Uterus (tissue), 4 donors: ENCODE results near the gene PML. TPM values are rescaled to one million over a fixed set of nuclear protein-coding genes. Genes with fewer than 3 reads are reported as not detected.
A peak's percentile ranks its signal among the peaks of the same experiment; 100 is the strongest.
"Not testable (repeated sequence)": the region's sequence is repeated elsewhere in the genome, so short reads cannot be mapped to it uniquely, and the experiment has no call there.

Source experiments
- DNase-seq, 2 donors: peaks; one replicate each; pipeline ENCODE4 v3.0.0-alpha.2; 2019 to 2020
- H3K27ac ChIP-seq, 2 donors: fragments of 200-600 bp; sonication (generic); 1 replicate in 1 of 2; 2 replicates in 1 of 2; pipeline ENCODE4 v1.5.1; 2016 to 2018
- H3K27me3 ChIP-seq, 2 donors: fragments of 200-600 bp; sonication (generic); one replicate each; pipeline ENCODE4 v1.5.1; 2018 to 2019; ENCODE audit warnings: control low read depth in 1 of 2
- H3K36me3 ChIP-seq, 2 donors: fragments of 200-600 bp; sonication (generic); one replicate each; pipeline ENCODE4 v1.5.1; 2019; ENCODE audit warnings: control low read depth in 1 of 2
- H3K4me1 ChIP-seq, 2 donors: fragments of 200-600 bp; sonication (generic); one replicate each; pipeline ENCODE4 v1.5.1; 2018 to 2019; ENCODE audit warnings: control low read depth in 1 of 2
- H3K4me3 ChIP-seq, 2 donors: fragments of 200-600 bp; sonication (generic); 1 replicate in 1 of 2; 2 replicates in 1 of 2; pipeline ENCODE4 v1.5.1; 2018 to 2019; ENCODE audit warnings: mild to moderate bottlenecking in 1 of 2
- H3K9me3 ChIP-seq, 2 donors: fragments of 200-600 bp; sonication (generic); one replicate each; pipeline ENCODE4 v1.5.1; 2019; ENCODE audit warnings: control low read depth in 1 of 2
- CTCF ChIP-seq, 4 experiments: fragments of 200-600 bp in 2 of 4; fragments of 450-650 bp in 2 of 4; sonication (generic) in 2 of 4; IDR thresholded peaks; one replicate each; pipeline ENCODE4 v1.5.1; 2016 to 2019; ENCODE audit warnings: antibody characterized with exemption in 4 of 4, mild to moderate bottlenecking in 2 of 4, moderate library complexity in 1 of 4
- POLR2A ChIP-seq, 2 donors: fragments of 450-650 bp; IDR thresholded peaks; one replicate each; pipeline ENCODE4 v1.6.1; 2016; ENCODE audit warnings: antibody characterized with exemption in 2 of 2, mild to moderate bottlenecking in 1 of 2, moderate library complexity in 1 of 2
- intact Hi-C: fragments of 100-400 bp; cut with DNase I; formaldehyde crosslinking; loops from one replicate; pipeline ENCODE4 v1.15.1; 2023; ENCODE audit warnings: low total_unique reads
- total RNA-seq, 4 donors: library from RNA; depleted of rRNA in 3 of 4; stranded (reverse); fragments of >200 nt in 3 of 4; gene quantifications; one replicate each; pipeline versions ENCODE4 v1.1.0 to v1.2.4, GENCODE V29; 2014 to 2023
- donor health status: DM: yes; HTN: yes; CAD: no.

The PML gene
- total RNA-seq, 4 donors from 2014 or later = 39.0 to 118 (median 78.3) TPM

GRCh38 chr15:74053941-74054529 is 59.5 kb downstream of the PML start:
- intact Hi-C loops = no loop called here
- peaks cover 0 to 28% of the 10 kb centered on the region in 2 donors for H3K4me1 ChIP-seq
- H3K9me3 ChIP-seq = no peaks in the 10 kb centered on the region
- H3K4me3 ChIP-seq = no peak overlapping the region
- H3K27ac ChIP-seq = peak overlapping the region; percentile 28 to 56
- H3K27me3 ChIP-seq = no peaks in the 10 kb centered on the region
- TF ChIP-seq POLR2A (IDR thresholded peaks at IDR 0.05) (no peak), CTCF (IDR thresholded peaks at IDR 0.05) (peak; percentile 46 to 76 (median 58))
- no peaks in the 10 kb centered on the region for H3K36me3 ChIP-seq
- peak; percentile 86 to 88 for DNase-seq

GRCh38 chr15:74055804-74056203 is 61.3 kb downstream of the PML start:
- H3K36me3 ChIP-seq = no peaks in the 10 kb centered on the region
- no peaks in the 10 kb centered on the region for H3K9me3 ChIP-seq
- no peak overlapping the region for H3K27ac ChIP-seq
- no peak for TF ChIP-seq POLR2A (IDR thresholded peaks at IDR 0.05)
- TF ChIP-seq CTCF (IDR thresholded peaks at IDR 0.05) = no peak
- H3K27me3 ChIP-seq = no peaks in the 10 kb centered on the region
- no peak for DNase-seq
- H3K4me3 ChIP-seq = no peak overlapping the region
- intact Hi-C loops = no loop called here
- H3K4me1 ChIP-seq = peaks cover 0 to 20% of the 10 kb centered on the region in 2 donors

- H3K4me1 ChIP-seq = peaks cover 0 to 14% of the 10 kb centered on the region in 2 donors
- DNase-seq, H3K27ac ChIP-seq, intact Hi-C loops, H3K4me3 ChIP-seq, H3K27me3 ChIP-seq, H3K9me3 ChIP-seq, H3K36me3 ChIP-seq: not testable (repeated sequence)
Measured at GRCh38 chr15:74056330-74056729, 61.8 kb downstream of the PML start.

- H3K27ac ChIP-seq, H3K4me1 ChIP-seq, intact Hi-C loops: not testable (repeated sequence)
Measured at GRCh38 chr15:74059050-74059833, 64.7 kb downstream of the PML start.

GRCh38 chr15:74060251-74060650 is 65.7 kb downstream of the PML start:
- H3K36me3 ChIP-seq = no peaks in the 10 kb centered on the region
- no peaks in the 10 kb centered on the region for H3K27me3 ChIP-seq
- H3K27ac ChIP-seq = no peak overlapping the region
- DNase-seq = no peak
- no peak overlapping the region for H3K4me3 ChIP-seq
- no peaks in the 10 kb centered on the region for H3K9me3 ChIP-seq
- no peaks in the 10 kb centered on the region for H3K4me1 ChIP-seq
- intact Hi-C loops = no loop called here
- TF ChIP-seq CTCF (IDR thresholded peaks at IDR 0.05) (no peak), POLR2A (IDR thresholded peaks at IDR 0.05) (no peak)

More at GRCh38 chr15:74059050-74059833, 64.7 kb downstream of the PML start:
- H3K9me3 ChIP-seq, DNase-seq, H3K27me3 ChIP-seq, H3K4me3 ChIP-seq, H3K36me3 ChIP-seq: not testable (repeated sequence)

- no peak overlapping the region for H3K4me3 ChIP-seq
- no peaks in the 10 kb centered on the region for H3K4me1 ChIP-seq
- no peak overlapping the region for H3K27ac ChIP-seq
- no peaks in the 10 kb centered on the region for H3K27me3 ChIP-seq
- DNase-seq = no peak
- H3K9me3 ChIP-seq = no peaks in the 10 kb centered on the region
- TF ChIP-seq CTCF (IDR thresholded peaks at IDR 0.05) (no peak), POLR2A (IDR thresholded peaks at IDR 0.05) (no peak)
- H3K36me3 ChIP-seq = no peaks in the 10 kb centered on the region
- intact Hi-C loops = no loop called here
Measured at GRCh38 chr15:74062236-74062635, 67.7 kb downstream of the PML start.
